IMR-90 (cell line): ENCODE data around the gene PSEN1. TPM values are rescaled to one million over a fixed set of nuclear protein-coding genes. Genes with fewer than 3 reads are reported as not detected.

Experiments used
- ATAC-seq: fragments of 200-7000 bp; cut with Tn5 transposase; 2 replicates; pipeline ENCODE4 v1.9.1; 2020; ENCODE audit warnings: low read depth, mild to moderate bottlenecking, moderate library complexity
- BruUV-seq: library from RNA; stranded (reverse); fragments of 400-500 nt; replicated peaks from 2 replicates; lab custom pipeline; 2021; lab: Mats Ljungman, UMichigan
- CTCF ChIA-PET: fragments of 300-600 bp; formaldehyde crosslinking; extraction: SDS; loops from one replicate; lab custom pipeline; 2021; ENCODE audit warnings: antibody characterized with exemption; lab: Yijun Ruan, JAX
- POLR2A ChIA-PET: fragments of 300-600 bp; sonication (Branson Sonifier 250); formaldehyde crosslinking; loops from one replicate; lab custom pipeline; 2022; ENCODE audit warnings: antibody characterized with exemption; ENCODE audit not compliant: unreplicated experiment; lab: Charles Lee
- DNase-seq: peaks from one replicate; pipeline ENCODE4 v3.0.0; 2013
- H2AFZ ChIP-seq: replicated peaks from 2 replicates; pipeline ENCODE3; 2013; ENCODE audit warnings: low read length, mild to moderate bottlenecking; ENCODE audit not compliant: poor library complexity
- H2AK5ac ChIP-seq: 2 replicates; pipeline ENCODE4 v1.6.1; 2013; ENCODE audit warnings: low read depth, low read length, inconsistent platforms
- H2AK9ac ChIP-seq: replicated peaks from 2 replicates; pipeline ENCODE3; 2013; ENCODE audit warnings: mild to moderate bottlenecking, low read depth, low read length, moderate library complexity; ENCODE audit not compliant: poor library complexity
- H2BK120ac ChIP-seq: 2 replicates; pipeline ENCODE4 v1.6.1; 2013; ENCODE audit warnings: low read depth, low read length, inconsistent platforms
- H2BK15ac ChIP-seq: 3 replicates; pipeline ENCODE4 v1.6.1; 2013; ENCODE audit warnings: low read depth, low read length, inconsistent platforms
- H2BK20ac ChIP-seq: 2 replicates; pipeline ENCODE4 v1.6.1; 2013; ENCODE audit warnings: low read depth, mild to moderate bottlenecking, inconsistent platforms, low read length, moderate library complexity
- H2BK5ac ChIP-seq: 2 replicates; pipeline ENCODE4 v1.6.1; 2013; ENCODE audit warnings: mild to moderate bottlenecking, low read depth, low read length, inconsistent platforms; ENCODE audit not compliant: poor library complexity, severe bottlenecking
- H3K14ac ChIP-seq: replicated peaks from 2 replicates; pipeline ENCODE4 v1.6.1; 2013; ENCODE audit warnings: low read depth, low read length, inconsistent platforms
- H3K18ac ChIP-seq: 2 replicates; pipeline ENCODE4 v1.6.1; 2013; ENCODE audit warnings: low read depth, low read length, control low read depth
- H3K23ac ChIP-seq: 2 replicates; pipeline ENCODE4 v1.6.1; 2013; ENCODE audit warnings: low read depth, low read length, inconsistent platforms
- H3K27ac ChIP-seq: 2 replicates; pipeline ENCODE4 v1.5.1; 2013; ENCODE audit warnings: mild to moderate bottlenecking, control low read depth, low read length; ENCODE audit not compliant: insufficient read depth
- H3K27me3 ChIP-seq: 2 replicates; pipeline ENCODE4 v1.6.1; 2013; ENCODE audit warnings: low read length; ENCODE audit not compliant: control insufficient read depth, insufficient read depth
- H3K36me3 ChIP-seq: 2 replicates; pipeline ENCODE4 v1.6.1; 2013; ENCODE audit warnings: low read length, mixed read lengths; ENCODE audit not compliant: control insufficient read depth, insufficient read depth
- H3K4ac ChIP-seq: 2 replicates; pipeline ENCODE4 v1.6.1; 2013; ENCODE audit warnings: low read depth, low read length, inconsistent platforms
- H3K4me1 ChIP-seq: 2 replicates; pipeline ENCODE4 v1.6.1; 2013; ENCODE audit warnings: low read length, mixed read lengths; ENCODE audit not compliant: control insufficient read depth, insufficient read depth
- H3K4me2 ChIP-seq: 2 replicates; pipeline ENCODE4 v1.6.1; 2013; ENCODE audit warnings: low read depth, mild to moderate bottlenecking, control low read depth, low read length, moderate library complexity
- H3K4me3 ChIP-seq: 2 replicates; pipeline ENCODE4 v1.5.1; 2013; ENCODE audit warnings: low read depth, mild to moderate bottlenecking, control low read depth, low read length, moderate library complexity; ENCODE audit not compliant: insufficient read depth
- H3K56ac ChIP-seq: 2 replicates; pipeline ENCODE4 v1.6.1; 2013; ENCODE audit warnings: low read length, inconsistent platforms; ENCODE audit not compliant: insufficient read depth; ENCODE audit errors: extremely low read depth
- H3K79me1 ChIP-seq, 2 experiments: 2 replicates each; pipeline ENCODE4 v1.6.1; 2013; ENCODE audit warnings: low read length in 2 of 2, inconsistent platforms in 1 of 2, low read depth in 1 of 2
- H3K9ac ChIP-seq: 2 replicates; pipeline ENCODE4 v1.6.1; 2013; ENCODE audit warnings: low read depth, low read length, control low read depth
- H3K9me1 ChIP-seq: 2 replicates; pipeline ENCODE4 v1.6.1; 2013; ENCODE audit warnings: low read length, inconsistent platforms; ENCODE audit not compliant: insufficient read depth
- H3K9me3 ChIP-seq: 2 replicates; pipeline ENCODE4 v1.6.1; 2013; ENCODE audit warnings: low read length; ENCODE audit not compliant: control insufficient read depth, insufficient read depth
- H4K20me1 ChIP-seq: 2 replicates; pipeline ENCODE4 v1.6.1; 2013; ENCODE audit warnings: low read length, inconsistent platforms; ENCODE audit not compliant: insufficient read depth
- H4K5ac ChIP-seq: 2 replicates; pipeline ENCODE4 v1.6.1; 2013; ENCODE audit warnings: mild to moderate bottlenecking, low read depth, low read length, control low read depth
- H4K8ac ChIP-seq, 2 experiments: 2 replicates each; pipeline ENCODE4 v1.6.1; 2013; ENCODE audit warnings: low read depth in 2 of 2, low read length in 2 of 2, control low read depth in 1 of 2, inconsistent platforms in 1 of 2
- H4K91ac ChIP-seq: 2 replicates; pipeline ENCODE4 v1.6.1; 2013; ENCODE audit warnings: low read depth, low read length, inconsistent platforms; ENCODE audit not compliant: insufficient read depth
- BHLHE40 ChIP-seq: fragments of 150-350 bp; IDR thresholded peaks from 2 replicates; pipeline ENCODE4 v1.6.1; 2016; ENCODE audit warnings: mild to moderate bottlenecking, low read depth, low read length
- CHD1 ChIP-seq: IDR thresholded peaks from 2 replicates; pipeline ENCODE4 v1.6.1; 2012; ENCODE audit warnings: low read depth, low read length, improper control_type of control experiment
- FOS ChIP-seq: fragments of 150-350 bp; IDR thresholded peaks from 2 replicates; pipeline ENCODE4 v1.6.1; 2016; ENCODE audit warnings: low read depth, low read length
- MAFK ChIP-seq: IDR thresholded peaks from 2 replicates; pipeline ENCODE4 v1.6.1; 2012; ENCODE audit warnings: low read depth, low read length, improper control_type of control experiment
- POLR2A ChIP-seq: IDR thresholded peaks from 2 replicates; pipeline ENCODE4 v1.6.1; 2012; ENCODE audit warnings: mild to moderate bottlenecking, low read depth, low read length
- RCOR1 ChIP-seq: IDR thresholded peaks from 2 replicates; pipeline ENCODE4 v1.6.1; 2012; ENCODE audit warnings: mild to moderate bottlenecking, low read length, improper control_type of control experiment; ENCODE audit not compliant: insufficient replicate concordance
- SMC3 ChIP-seq: fragments of 150-350 bp; IDR thresholded peaks from 2 replicates; pipeline ENCODE4 v1.6.1; 2016; ENCODE audit warnings: low read depth, mild to moderate bottlenecking, antibody characterized with exemption, low read length, moderate library complexity
- WGBS, 2 experiments: methylation state at CpG; one replicate each; pipeline versions ENCODE4 v1.1.5 to v1.1.7; 2013; ENCODE audit warnings: missing lambda C conversion rate in 2 of 2; ENCODE audit not compliant: insufficient read length in 1 of 2; ENCODE audit errors: extremely low coverage in 2 of 2; 5-methylcytosine and 5-hydroxymethylcytosine counted together
- dilution Hi-C: fragments of 300-500 bp; cut with HindIII; formaldehyde crosslinking; loops from one replicate; pipeline ENCODE4 v1.14.3; 2018; ENCODE audit warnings: low sequenced_read_pairs; ENCODE audit not compliant: unreplicated experiment
- in situ Hi-C: fragments of 300-500 bp; cut with MboI; formaldehyde crosslinking; loops from 3 replicates; pipeline ENCODE4 v1.14.3; 2019; ENCODE audit warnings: low sequenced_read_pairs, inconsistent platforms, mixed read lengths
- intact Hi-C: fragments of 100-400 bp; cut with micrococcal nuclease; formaldehyde crosslinking; loops from 2 replicates; pipeline ENCODE4 v1.10.0; 2022
- polyA plus RNA-seq, 3 experiments: library from polyadenylated mRNA; depleted of rRNA; stranded (reverse); fragments of >200 nt; gene quantifications; 2 replicates each; pipeline ENCODE4 v1.2.3, GENCODE V29; 2012; ENCODE audit warnings: low replicate concordance in 1 of 3
- total RNA-seq: library from RNA; depleted of rRNA; stranded (reverse); fragments of >200 nt; gene quantifications from 2 replicates; pipeline ENCODE4 v1.2.3, GENCODE V29; 2012
- TF ChIP-seq, protein P1 (sequence below): fragments of 150-350 bp; IDR thresholded peaks from 2 replicates; pipeline ENCODE4 v1.6.1; 2017; ENCODE audit warnings: mild to moderate bottlenecking, antibody characterized with exemption, low read length, low read depth

PSEN1 gene
- total and polyA plus RNA-seq, 2 of the 4 experiments (the other 2 are of a cell fraction), result 14.8 to 62.7 TPM

GRCh38 chr14:73258076-73258475 is 121.8 kb downstream of the PSEN1 start:
- TF ChIP-seq SMC3 (no peak), MAFK (no peak), POLR2A (no peak), BHLHE40 (no peak), RCOR1 (no peak), FOS (no peak), CHD1 (no peak)
- TF ChIP-seq, protein P1, sequence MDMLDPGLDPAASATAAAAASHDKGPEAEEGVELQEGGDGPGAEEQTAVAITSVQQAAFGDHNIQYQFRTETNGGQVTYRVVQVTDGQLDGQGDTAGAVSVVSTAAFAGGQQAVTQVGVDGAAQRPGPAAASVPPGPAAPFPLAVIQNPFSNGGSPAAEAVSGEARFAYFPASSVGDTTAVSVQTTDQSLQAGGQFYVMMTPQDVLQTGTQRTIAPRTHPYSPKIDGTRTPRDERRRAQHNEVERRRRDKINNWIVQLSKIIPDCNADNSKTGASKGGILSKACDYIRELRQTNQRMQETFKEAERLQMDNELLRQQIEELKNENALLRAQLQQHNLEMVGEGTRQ, result no peak
- no TSS peak for BruUV-seq
- no peaks in the 10 kb centered on the region; the same call in 1 of the 2 replicates for H4K20me1 ChIP-seq
- H2BK120ac ChIP-seq, result no peak overlapping the region
- H3K9me1 ChIP-seq, result no peaks in the 10 kb centered on the region
- no peak for ATAC-seq
- no peaks in the 10 kb centered on the region for H3K4me1 ChIP-seq
- no peak overlapping the region for H3K4ac ChIP-seq
- no peak overlapping the region for H4K8ac ChIP-seq
- no peak overlapping the region for H3K23ac ChIP-seq
- dilution Hi-C loops (no loop called here), in situ Hi-C loops (no loop called here), intact Hi-C loops (no loop called here)
- H3K27ac ChIP-seq, result no peak overlapping the region
- H3K27me3 ChIP-seq, result no peaks in the 10 kb centered on the region; the same call in 1 of the 2 replicates
- no peaks in the 10 kb centered on the region for H3K79me1 ChIP-seq
- no peak overlapping the region for H2BK5ac ChIP-seq
- no peak overlapping the region for H3K18ac ChIP-seq
- no peaks in the 10 kb centered on the region for H3K9me3 ChIP-seq
- H3K4me3 ChIP-seq, result no peak overlapping the region
- WGBS, 2 experiments, result no CpG with 5 or more reads among the region's 4 CpGs
- H2BK20ac ChIP-seq, result no peak overlapping the region
- no peak overlapping the region for H2AK5ac ChIP-seq
- no peak overlapping the region for H2BK15ac ChIP-seq
- H4K5ac ChIP-seq, result no peak overlapping the region
- ChIA-PET CTCF (no interaction called here), POLR2A (no interaction called here)
- H2AK9ac ChIP-seq, result no peak overlapping the region
- no peak overlapping the region for H3K14ac ChIP-seq
- no peak overlapping the region for H3K9ac ChIP-seq
- H4K91ac ChIP-seq, result no peak overlapping the region
- no peak overlapping the region for H3K4me2 ChIP-seq
- H3K36me3 ChIP-seq, result no peaks in the 10 kb centered on the region
- H3K56ac ChIP-seq, result no peak overlapping the region
- no peak for DNase-seq
- no peak overlapping the region for H2AFZ ChIP-seq
